Activated naive CD8-positive, alpha-beta T cell treated with anti-CD3 and anti-CD28 coated beads for 36 hours (primary cell): Measurements from ENCODE around the gene ZKSCAN7. TPM values are rescaled to one million over a fixed set of nuclear protein-coding genes. Genes with fewer than 3 reads are reported as not detected.
"Not testable (repeated sequence)": the region's sequence is repeated elsewhere in the genome, so short reads cannot be mapped to it uniquely, and the experiment has no call there.

Experiments used
- DNase-seq: peaks from one replicate; pipeline ENCODE4 v3.0.0; 2021
- H3K27ac Mint-ChIP-seq: one replicate; pipeline ENCODE4 v1.8.0; 2022; ENCODE audit warnings: mild to moderate bottlenecking, moderate library complexity, mixed read lengths
- H3K27me3 Mint-ChIP-seq: one replicate; pipeline ENCODE4 v1.8.0; 2022; ENCODE audit warnings: mild to moderate bottlenecking, mixed read lengths
- H3K36me3 Mint-ChIP-seq: one replicate; pipeline ENCODE4 v1.8.0; 2021; ENCODE audit warnings: mild to moderate bottlenecking, mixed read lengths
- H3K4me1 Mint-ChIP-seq: one replicate; pipeline ENCODE4 v1.8.0; 2021; ENCODE audit warnings: mixed read lengths
- H3K4me3 Mint-ChIP-seq: one replicate; pipeline ENCODE4 v1.8.0; 2022; ENCODE audit warnings: mild to moderate bottlenecking, moderate library complexity, mixed read lengths
- H3K9me3 Mint-ChIP-seq: one replicate; pipeline ENCODE4 v1.8.0; 2022; ENCODE audit warnings: mixed read lengths
- total RNA-seq, 2 experiments: library from RNA; stranded (reverse); gene quantifications; one replicate each; pipeline ENCODE4 v1.2.3, GENCODE V29; 2021

The ZKSCAN7 gene
- 1 to 10 TPM; 4.4 to 4.5 TPM for total RNA-seq

DNA sequence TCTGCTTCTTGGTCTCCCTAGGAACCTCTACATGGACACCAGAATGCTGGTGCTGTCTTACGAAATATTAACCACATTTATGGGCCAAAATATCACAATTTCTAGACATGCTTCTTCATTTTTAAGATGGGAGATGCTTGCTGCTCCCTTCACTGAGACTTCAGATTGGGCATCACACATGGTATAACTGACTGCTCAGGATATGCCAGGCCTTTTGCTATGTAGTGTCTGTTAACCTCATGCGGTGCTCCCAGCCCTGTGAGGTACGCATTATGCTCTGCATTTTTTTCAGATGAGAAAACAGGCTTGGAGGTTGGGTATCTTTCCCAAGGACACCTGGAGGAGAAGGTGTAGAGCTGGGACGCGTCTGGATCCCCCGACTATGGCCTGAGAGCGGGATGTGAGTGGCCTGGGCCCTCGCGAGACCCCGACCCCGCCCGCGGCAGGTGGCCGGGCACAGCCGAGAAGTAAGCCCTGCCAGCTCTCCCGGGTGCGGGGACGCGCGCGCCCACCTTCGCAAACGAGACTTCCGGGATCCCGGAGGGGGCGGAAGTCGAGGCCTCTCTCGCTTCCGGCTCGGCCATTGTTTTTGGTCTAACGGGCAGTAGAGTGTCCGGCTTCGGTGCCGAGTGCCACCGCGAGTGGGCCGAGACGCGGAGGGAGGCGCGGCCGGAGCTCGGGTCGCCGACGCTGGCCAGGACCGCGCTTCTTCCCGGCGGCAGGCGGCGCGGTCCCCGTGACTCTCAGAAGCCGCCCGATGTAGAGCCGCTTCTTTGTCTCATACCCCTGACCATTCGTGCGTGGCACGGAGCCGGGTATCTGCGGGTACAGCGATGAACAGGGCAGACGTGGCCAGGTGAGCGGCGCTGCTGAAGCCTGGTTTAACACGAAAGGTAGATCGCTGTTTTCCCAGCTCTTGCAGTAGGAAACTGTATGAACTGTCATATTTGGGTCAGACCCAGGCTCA is at the start of gene ZKSCAN7:
Gene ZKSCAN7 (plus strand): TSS at position 568 of the 967 bp plus-strand sequence. CDS start 1,855 bp downstream, outside the sequence.
- peak; percentile 70 for DNase-seq
- peaks cover 16% of the 10 kb centered on the region for H3K4me1 Mint-ChIP-seq
- peak within 1 kb of the TSS; percentile 91 for H3K4me3 Mint-ChIP-seq
- peaks cover 8% of the 10 kb centered on the region for H3K9me3 Mint-ChIP-seq
- H3K27ac Mint-ChIP-seq: peak within 1 kb of the TSS; percentile 90
- H3K36me3 Mint-ChIP-seq: peaks cover 48% of the 10 kb centered on the region
- H3K27me3 Mint-ChIP-seq: no peaks in the 10 kb centered on the region

DNA sequence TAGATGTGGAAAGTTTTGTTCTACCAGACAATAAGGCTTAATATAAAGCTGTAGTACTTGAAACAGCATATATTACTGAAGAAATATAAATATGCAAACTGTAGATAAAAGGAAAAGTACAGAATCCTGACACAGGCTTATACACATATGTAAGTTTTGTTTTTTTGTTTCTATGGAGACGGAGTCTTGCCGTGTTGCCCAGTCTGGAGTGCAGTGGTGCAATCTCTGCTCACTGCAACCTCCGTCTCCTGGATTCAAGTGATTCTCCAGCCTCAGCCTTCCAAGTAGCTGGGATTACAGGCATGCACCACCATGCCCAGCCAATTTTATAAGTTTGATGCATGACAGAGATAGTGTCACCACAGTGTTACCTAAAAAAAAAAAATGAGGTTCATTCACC is 48.4 kb upstream of the ZKSCAN7 start:
- Mint-ChIP-seq H3K36me3 (peaks cover 55% of the 10 kb centered on the region), H3K4me3 (no peak overlapping the region), H3K4me1 (peaks cover 21% of the 10 kb centered on the region), H3K27me3 (no peaks in the 10 kb centered on the region), H3K9me3 (peaks cover 29% of the 10 kb centered on the region), H3K27ac (no peak overlapping the region)
- DNase-seq: no peak

DNA sequence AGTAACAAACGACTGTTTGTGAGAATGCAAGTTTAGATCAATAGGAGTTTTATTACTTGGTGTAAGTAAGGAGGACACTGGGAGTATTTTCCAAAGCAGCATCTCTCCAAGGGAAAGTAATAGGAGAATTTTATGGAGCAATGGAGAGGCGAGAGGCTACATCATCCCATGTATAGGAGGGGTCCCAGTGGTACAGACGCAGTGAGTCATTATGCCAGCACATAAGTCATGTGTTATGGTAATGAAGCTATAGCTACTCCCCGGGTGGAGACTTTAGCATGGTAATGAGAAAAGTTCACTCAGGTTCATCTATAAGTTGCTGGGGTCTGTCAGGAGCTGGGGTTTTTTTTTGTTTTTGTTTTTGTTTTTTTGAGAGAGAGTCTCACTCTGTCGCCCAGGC is 48.0 kb upstream of the ZKSCAN7 start:
- Mint-ChIP-seq H3K4me3 (no peak overlapping the region), H3K9me3 (peaks cover 26% of the 10 kb centered on the region), H3K27ac (no peak overlapping the region), H3K27me3 (no peaks in the 10 kb centered on the region), H3K36me3 (peaks cover 51% of the 10 kb centered on the region), H3K4me1 (peaks cover 22% of the 10 kb centered on the region)
- no peak for DNase-seq

DNA sequence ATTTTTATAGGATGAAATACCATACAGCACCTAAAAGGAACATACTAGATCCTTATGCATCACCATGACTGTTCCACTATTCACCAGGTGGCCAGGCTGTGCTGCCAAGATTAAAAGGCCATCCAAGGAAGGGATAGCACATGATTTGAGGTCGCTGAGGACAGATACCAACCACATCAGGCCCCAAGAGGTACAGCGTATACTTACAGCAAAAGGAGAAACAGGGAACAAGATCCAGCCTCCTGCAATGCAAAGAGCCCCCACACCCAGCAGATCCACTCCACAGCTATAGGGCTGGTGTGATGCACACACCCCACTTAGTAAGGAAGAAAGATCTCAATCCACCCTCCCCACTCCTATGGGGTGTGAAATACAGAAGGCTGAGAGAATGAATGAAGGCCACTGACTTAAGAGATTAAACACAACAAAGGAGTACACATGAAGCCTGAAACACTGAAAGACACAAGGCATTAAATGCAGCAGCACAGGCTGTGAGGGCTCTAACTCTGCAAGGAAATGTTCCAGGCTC is 45.5 kb upstream of the ZKSCAN7 start:
- Mint-ChIP-seq H3K4me1 (peaks cover 22% of the 10 kb centered on the region), H3K4me3 (peak overlapping the region; percentile 93), H3K27me3 (no peaks in the 10 kb centered on the region), H3K9me3 (peaks cover 14% of the 10 kb centered on the region), H3K36me3 (peaks cover 31% of the 10 kb centered on the region), H3K27ac (peak overlapping the region; percentile 66)
- no peak for DNase-seq

DNA sequence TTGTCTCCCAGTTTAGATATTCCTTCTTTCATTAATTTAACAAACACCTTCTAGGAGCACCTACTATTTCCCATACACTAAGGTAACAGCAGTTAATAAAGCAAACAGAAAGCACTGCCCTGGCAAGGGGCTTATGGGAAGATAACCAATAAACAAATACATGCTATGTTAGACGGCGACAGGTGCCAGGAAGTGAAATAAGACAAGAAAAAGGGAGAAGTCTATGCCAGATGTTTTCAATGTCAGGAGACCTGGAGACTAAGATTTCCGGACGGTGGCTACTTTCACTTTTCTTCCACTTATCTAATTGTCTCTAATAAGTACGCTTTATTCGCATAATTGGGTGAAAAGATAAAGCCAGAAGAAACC is 45.0 kb upstream of the ZKSCAN7 start:
- H3K27ac Mint-ChIP-seq: peak overlapping the region; percentile 66
- H3K4me1 Mint-ChIP-seq: peaks cover 22% of the 10 kb centered on the region
- H3K27me3 Mint-ChIP-seq: no peaks in the 10 kb centered on the region
- H3K4me3 Mint-ChIP-seq: peak overlapping the region; percentile 93
- peaks cover 14% of the 10 kb centered on the region for H3K9me3 Mint-ChIP-seq
- peaks cover 29% of the 10 kb centered on the region for H3K36me3 Mint-ChIP-seq
- no peak for DNase-seq

DNA sequence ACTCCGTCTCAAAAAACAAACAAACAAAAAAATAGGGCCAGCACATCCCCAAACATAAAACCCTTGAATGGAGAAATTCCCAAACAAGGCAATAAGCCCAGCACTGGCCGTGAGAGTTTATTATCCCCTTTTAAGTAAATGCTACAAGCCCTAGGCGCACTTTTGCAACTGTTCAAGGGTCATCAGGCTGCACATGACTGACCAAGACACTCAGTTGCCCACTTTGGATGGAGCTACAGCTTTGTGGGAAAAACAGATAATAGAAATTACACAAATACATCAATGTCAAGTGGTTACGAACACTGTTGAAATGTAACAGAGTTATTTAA is 43.8 kb upstream of the ZKSCAN7 start:
- peaks cover 17% of the 10 kb centered on the region for H3K36me3 Mint-ChIP-seq
- H3K4me3 Mint-ChIP-seq: peak overlapping the region; percentile 93
- H3K4me1 Mint-ChIP-seq: peaks cover 22% of the 10 kb centered on the region
- peak overlapping the region; percentile 94 for H3K27ac Mint-ChIP-seq
- no peaks in the 10 kb centered on the region for H3K27me3 Mint-ChIP-seq
- H3K9me3 Mint-ChIP-seq: peaks cover 5% of the 10 kb centered on the region
- DNase-seq: no peak

DNA sequence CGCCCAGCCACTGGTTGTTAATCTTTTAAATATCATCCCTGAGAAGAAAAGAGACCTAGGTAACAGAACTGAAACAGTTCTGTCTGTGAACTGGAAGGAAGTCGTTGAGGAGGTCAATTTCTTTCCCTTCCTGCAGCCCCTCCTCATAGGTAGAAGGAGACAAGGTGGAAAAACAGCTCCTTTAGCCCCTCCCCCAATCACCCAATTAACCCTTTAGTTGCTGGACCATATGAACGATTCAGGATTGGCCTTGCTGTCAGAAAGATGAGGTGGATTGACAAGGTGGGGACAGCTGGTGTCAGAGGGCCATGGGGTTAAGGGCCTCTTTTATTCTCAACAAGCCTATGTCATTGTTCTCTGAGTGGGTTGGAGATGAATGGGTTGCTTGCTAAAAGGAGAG is 41.5 kb upstream of the ZKSCAN7 start:
- Mint-ChIP-seq H3K27me3 (peaks cover 3% of the 10 kb centered on the region), H3K4me1 (peaks cover 17% of the 10 kb centered on the region), H3K4me3 (no peak overlapping the region), H3K27ac (no peak overlapping the region), H3K9me3 (no peaks in the 10 kb centered on the region), H3K36me3 (no peaks in the 10 kb centered on the region)
- DNase-seq: no peak

DNA sequence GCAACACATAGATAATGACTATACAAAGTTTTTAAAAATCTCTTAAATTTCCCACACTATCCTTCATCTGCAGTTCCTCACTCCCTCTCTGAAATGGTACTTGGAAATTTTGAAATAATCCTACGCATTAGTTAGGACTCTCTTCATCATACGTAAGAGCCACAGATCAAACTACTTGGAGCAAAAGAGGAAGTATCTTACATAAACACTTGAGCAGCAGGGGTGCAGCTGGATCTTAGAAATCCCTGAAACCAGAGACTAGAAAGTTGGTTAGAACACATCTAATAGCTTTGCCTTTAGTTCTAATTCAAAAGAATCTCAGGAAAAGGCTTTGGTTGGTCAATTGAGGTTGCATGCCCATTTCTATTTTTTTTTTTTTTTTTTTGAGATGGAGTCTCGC is 38.8 kb upstream of the ZKSCAN7 start:
- DNase-seq: no peak
- Mint-ChIP-seq H3K4me3 (no peak overlapping the region), H3K9me3 (no peaks in the 10 kb centered on the region), H3K27me3 (peaks cover 15% of the 10 kb centered on the region), H3K4me1 (peaks cover 9% of the 10 kb centered on the region), H3K27ac (no peak overlapping the region), H3K36me3 (no peaks in the 10 kb centered on the region)

DNA sequence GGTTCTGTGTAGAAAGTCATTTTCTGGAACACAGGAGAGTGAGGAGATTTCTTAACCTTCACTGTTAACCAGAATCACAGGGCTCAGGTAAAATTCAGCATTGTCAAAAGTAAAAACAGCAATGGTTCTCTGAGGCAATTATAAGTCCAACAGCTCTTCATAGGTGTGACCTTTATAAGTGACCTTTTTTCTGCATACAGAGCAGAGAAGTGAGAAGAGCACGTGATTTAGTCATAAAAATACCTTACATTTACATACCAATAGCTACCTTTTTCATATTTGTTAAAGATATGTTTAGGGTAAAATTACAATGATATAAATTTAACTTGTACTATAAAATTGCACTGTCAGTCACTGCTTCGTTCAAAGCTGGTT is 36.2 kb upstream of the ZKSCAN7 start:
- H3K4me3 Mint-ChIP-seq: no peak overlapping the region
- peaks cover 28% of the 10 kb centered on the region for H3K27me3 Mint-ChIP-seq
- H3K27ac Mint-ChIP-seq: no peak overlapping the region
- DNase-seq: no peak
- no peaks in the 10 kb centered on the region for H3K36me3 Mint-ChIP-seq
- H3K9me3 Mint-ChIP-seq: no peaks in the 10 kb centered on the region
- H3K4me1 Mint-ChIP-seq: peaks cover 6% of the 10 kb centered on the region

DNA sequence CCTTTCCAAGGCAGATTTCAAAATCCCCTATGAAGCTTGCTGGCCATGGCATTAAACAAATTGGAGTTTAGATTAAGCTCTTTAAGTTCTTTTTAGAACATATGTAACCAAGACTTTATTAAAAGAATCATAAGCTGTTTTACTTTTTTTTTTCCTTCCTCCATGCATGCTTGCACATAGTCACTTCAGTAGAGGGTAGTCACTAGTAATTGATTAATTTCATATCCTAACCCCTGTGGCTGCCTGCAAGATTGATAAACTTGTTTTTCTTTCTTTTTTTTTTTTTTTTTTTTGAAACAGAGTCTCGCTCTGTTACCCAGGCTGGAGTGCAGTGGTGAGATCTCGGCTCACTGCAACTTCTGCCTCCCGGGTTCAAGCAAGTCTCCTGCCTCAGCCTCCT is 33.3 kb upstream of the ZKSCAN7 start:
- DNase-seq: no peak
- Mint-ChIP-seq H3K4me1 (peaks cover 6% of the 10 kb centered on the region), H3K36me3 (no peaks in the 10 kb centered on the region), H3K9me3 (no peaks in the 10 kb centered on the region), H3K4me3 (no peak overlapping the region), H3K27me3 (peaks cover 32% of the 10 kb centered on the region), H3K27ac (no peak overlapping the region)

DNA sequence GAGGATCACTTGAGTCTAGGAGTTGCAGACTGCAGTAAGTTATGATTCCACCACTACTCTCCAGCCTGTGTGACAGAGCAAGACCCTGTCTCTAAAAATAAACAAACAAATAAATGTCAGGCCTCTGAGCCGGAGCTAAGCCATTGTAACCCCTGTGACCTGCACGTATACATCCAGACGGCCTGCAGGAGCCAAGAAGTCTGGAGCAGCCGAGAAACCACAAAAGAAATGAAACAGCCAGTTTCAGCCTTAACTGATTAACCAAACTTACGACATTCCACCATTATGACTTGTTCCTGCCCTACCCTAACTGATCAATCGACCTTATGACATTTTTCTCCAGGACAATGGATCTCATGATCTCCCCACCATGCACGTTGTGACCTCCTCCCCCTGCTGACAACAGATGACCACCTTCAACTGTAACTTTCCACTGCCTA is 32.5 kb upstream of the ZKSCAN7 start:
- no peaks in the 10 kb centered on the region for H3K9me3 Mint-ChIP-seq
- no peak for DNase-seq
- H3K36me3 Mint-ChIP-seq: no peaks in the 10 kb centered on the region
- no peak overlapping the region for H3K4me3 Mint-ChIP-seq
- H3K27me3 Mint-ChIP-seq: peaks cover 32% of the 10 kb centered on the region
- peaks cover 6% of the 10 kb centered on the region for H3K4me1 Mint-ChIP-seq
- H3K27ac Mint-ChIP-seq: no peak overlapping the region

DNA sequence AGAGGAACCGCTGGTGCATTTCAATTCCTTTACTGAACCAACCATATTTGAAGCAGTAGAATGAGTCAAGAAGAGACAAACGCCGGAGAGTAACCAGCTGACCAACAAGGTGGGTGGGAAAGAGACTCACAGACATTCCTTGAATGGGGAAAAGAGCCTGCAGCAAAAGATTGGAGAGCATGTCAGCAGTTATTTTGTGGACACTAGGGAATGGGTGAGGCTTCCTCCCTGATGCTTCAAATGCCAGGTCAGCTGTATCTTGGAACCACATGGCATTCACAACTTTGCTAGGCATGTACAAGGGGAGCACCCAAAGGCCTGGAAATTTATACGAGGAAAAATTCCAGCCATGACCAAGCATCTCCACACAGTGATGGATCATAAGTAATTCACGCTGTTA is 29.9 kb upstream of the ZKSCAN7 start:
- Mint-ChIP-seq H3K4me1 (no peaks in the 10 kb centered on the region), H3K4me3 (no peak overlapping the region), H3K9me3 (no peaks in the 10 kb centered on the region), H3K36me3 (no peaks in the 10 kb centered on the region), H3K27ac (no peak overlapping the region), H3K27me3 (peaks cover 29% of the 10 kb centered on the region)
- DNase-seq: no peak

DNA sequence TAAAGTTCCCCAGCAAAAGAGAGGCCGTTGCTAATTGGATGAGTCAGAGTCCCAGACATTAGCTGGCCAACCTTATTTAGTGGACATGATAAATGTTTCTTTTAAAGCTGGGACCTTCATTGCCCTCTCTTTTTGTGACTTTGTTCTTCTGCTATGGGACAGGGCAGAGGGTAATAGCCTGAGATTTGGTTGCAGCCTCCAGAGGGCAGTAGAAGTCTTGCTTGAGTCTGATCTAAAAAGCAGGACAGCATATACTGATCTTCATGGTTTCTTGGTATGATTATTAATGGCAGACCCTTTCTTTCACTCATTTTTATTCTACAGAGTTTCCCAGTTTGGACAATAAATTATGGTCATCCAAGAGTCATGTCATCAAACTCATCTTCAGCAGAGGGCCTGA is 25.1 kb upstream of the ZKSCAN7 start:
- Mint-ChIP-seq H3K27me3 (peaks cover 18% of the 10 kb centered on the region), H3K4me1 (peaks cover 2% of the 10 kb centered on the region), H3K36me3 (no peaks in the 10 kb centered on the region), H3K4me3 (no peak overlapping the region), H3K27ac (no peak overlapping the region), H3K9me3 (no peaks in the 10 kb centered on the region)
- DNase-seq: no peak

DNA sequence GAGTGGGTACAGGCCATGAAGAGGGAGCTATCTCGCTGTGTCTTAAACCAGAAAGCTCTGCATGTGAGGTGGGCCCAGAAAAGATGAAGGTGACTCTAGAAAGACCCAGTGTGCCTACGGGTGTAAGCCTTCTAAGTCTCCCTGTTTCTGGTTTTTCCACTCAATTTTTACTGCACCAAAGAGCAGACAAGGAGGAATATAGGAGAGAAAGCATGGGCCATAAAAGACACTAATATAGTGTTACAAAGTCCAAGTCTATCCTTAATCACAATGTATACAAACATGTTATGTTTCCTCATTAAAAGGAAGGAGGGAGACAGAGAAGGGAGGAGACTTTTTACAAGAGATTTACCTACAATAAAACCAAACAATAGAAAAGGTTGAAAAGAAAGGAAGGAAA is 24.1 kb upstream of the ZKSCAN7 start:
- Mint-ChIP-seq H3K27me3 (peaks cover 26% of the 10 kb centered on the region), H3K9me3 (no peaks in the 10 kb centered on the region), H3K27ac (no peak overlapping the region), H3K4me3 (no peak overlapping the region), H3K4me1 (peaks cover 2% of the 10 kb centered on the region), H3K36me3 (no peaks in the 10 kb centered on the region)
- no peak for DNase-seq

DNA sequence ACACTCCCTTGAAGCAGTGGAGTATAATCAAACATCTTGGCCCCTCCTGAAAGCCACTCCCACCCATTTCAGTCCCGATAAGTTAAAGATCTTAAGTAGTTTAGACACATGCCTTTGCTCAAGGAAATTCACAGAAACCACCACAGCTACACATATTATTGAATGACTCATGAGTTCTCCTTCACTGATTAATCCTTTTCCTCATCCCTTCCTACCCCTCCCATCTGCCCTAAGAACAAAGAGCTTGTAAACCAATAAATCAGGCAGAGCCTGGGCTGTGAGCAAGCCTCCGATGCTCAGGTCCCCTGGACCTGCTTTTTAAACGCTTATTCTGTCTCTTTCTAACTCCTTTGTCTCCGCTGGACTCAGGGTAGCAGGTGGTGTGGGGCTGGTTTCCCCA is 20.3 kb upstream of the ZKSCAN7 start:
- not testable (repeated sequence) for H3K4me1 Mint-ChIP-seq, H3K9me3 Mint-ChIP-seq, H3K36me3 Mint-ChIP-seq, DNase-seq, H3K27ac Mint-ChIP-seq, H3K4me3 Mint-ChIP-seq
- H3K27me3 Mint-ChIP-seq: peaks cover 52% of the 10 kb centered on the region

DNA sequence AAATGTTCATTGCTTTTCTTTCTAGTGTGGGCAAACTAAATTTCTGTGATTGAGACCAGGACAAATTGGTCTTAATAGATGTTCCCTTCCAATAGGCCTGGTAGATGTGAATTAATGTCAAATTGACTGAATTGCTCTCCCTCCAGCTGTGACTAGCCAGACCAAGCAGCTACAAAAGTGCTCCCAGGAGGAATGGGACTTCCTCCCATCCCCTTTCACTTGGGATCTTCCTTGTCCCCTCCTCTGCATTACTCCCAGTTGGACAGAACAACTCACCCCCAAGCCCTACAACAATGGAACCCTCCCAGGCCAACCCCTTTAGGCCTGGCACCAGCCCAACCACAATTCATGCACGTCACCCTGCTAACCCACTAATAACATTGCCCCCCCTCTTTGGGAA is 19.6 kb upstream of the ZKSCAN7 start:
- no peak overlapping the region for H3K27ac Mint-ChIP-seq
- H3K4me3 Mint-ChIP-seq: no peak overlapping the region
- H3K9me3 Mint-ChIP-seq: no peaks in the 10 kb centered on the region
- no peak for DNase-seq
- H3K36me3 Mint-ChIP-seq: no peaks in the 10 kb centered on the region
- H3K27me3 Mint-ChIP-seq: peaks cover 55% of the 10 kb centered on the region
- H3K4me1 Mint-ChIP-seq: peaks cover 2% of the 10 kb centered on the region
